Measurements from ENCODE around the gene PPP1R3F.

- no peak for TF ChIP-seq EZH2 (IDR thresholded peaks at IDR 0.05; ENCODE audit: insufficient read depth, low read length)
- TF ChIP-seq, protein P1, sequence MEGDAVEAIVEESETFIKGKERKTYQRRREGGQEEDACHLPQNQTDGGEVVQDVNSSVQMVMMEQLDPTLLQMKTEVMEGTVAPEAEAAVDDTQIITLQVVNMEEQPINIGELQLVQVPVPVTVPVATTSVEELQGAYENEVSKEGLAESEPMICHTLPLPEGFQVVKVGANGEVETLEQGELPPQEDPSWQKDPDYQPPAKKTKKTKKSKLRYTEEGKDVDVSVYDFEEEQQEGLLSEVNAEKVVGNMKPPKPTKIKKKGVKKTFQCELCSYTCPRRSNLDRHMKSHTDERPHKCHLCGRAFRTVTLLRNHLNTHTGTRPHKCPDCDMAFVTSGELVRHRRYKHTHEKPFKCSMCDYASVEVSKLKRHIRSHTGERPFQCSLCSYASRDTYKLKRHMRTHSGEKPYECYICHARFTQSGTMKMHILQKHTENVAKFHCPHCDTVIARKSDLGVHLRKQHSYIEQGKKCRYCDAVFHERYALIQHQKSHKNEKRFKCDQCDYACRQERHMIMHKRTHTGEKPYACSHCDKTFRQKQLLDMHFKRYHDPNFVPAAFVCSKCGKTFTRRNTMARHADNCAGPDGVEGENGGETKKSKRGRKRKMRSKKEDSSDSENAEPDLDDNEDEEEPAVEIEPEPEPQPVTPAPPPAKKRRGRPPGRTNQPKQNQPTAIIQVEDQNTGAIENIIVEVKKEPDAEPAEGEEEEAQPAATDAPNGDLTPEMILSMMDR (IDR thresholded peaks at IDR 0.05; ENCODE audit: insufficient read depth, low read depth, low read length), result no peak
These were observed 35.6 kb upstream of the PPP1R3F start for GRCh38 chrX:49233887-49234555.
